C4-2B (cell line): ENCODE data around the gene TDRD3.

ENCODE experiments used
- ZFX ChIP-seq: fragments of 450-650 bp; IDR thresholded peaks from 2 replicates; pipeline ENCODE4 v1.6.1; 2017
- TF ChIP-seq, protein P1 (sequence below): fragments of 450-650 bp; conservative IDR thresholded peaks from 2 replicates; pipeline ENCODE4 v1.5.1; 2017; ENCODE audit warnings: mild to moderate bottlenecking

DNA sequence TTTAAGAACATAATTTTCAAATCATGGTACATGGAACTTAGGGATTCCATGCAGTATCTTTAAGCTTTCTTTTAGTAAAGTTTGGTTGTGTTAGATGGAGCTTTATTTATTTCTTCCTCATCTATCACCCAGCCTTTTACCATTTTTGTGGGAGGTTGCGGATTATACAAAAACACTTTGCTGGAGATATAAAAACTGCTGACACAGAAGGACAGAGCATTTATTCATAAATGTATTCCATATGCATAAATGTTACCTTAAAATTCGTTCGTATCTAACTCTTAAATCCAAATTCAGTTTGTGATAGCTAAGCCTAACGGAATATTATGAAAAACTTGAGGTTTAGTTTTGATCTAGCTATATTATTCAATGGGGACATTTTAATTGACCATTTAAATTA is 143.3 kb downstream of the TDRD3 start:
- TF ChIP-seq, protein P1, sequence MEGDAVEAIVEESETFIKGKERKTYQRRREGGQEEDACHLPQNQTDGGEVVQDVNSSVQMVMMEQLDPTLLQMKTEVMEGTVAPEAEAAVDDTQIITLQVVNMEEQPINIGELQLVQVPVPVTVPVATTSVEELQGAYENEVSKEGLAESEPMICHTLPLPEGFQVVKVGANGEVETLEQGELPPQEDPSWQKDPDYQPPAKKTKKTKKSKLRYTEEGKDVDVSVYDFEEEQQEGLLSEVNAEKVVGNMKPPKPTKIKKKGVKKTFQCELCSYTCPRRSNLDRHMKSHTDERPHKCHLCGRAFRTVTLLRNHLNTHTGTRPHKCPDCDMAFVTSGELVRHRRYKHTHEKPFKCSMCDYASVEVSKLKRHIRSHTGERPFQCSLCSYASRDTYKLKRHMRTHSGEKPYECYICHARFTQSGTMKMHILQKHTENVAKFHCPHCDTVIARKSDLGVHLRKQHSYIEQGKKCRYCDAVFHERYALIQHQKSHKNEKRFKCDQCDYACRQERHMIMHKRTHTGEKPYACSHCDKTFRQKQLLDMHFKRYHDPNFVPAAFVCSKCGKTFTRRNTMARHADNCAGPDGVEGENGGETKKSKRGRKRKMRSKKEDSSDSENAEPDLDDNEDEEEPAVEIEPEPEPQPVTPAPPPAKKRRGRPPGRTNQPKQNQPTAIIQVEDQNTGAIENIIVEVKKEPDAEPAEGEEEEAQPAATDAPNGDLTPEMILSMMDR, result no peak
- no peak for TF ChIP-seq ZFX
